SK-N-SH treated with all-trans-retinoic acid at 6 μM for 48 hours (cell line): ENCODE measurements around the gene KIF18B.

ENCODE experiments used
- ATAC-seq: fragments of 200-7000 bp; cut with Tn5 transposase; 3 replicates; pipeline ENCODE4 v1.9.1; 2020; ENCODE audit warnings: mild to moderate bottlenecking, moderate library complexity
- ARNTL ChIP-seq: fragments of 450-650 bp; formaldehyde crosslinking; IDR thresholded peaks from 2 replicates; pipeline ENCODE4 v1.5.0; 2020; ENCODE audit warnings: low read depth, mild to moderate bottlenecking, moderate library complexity, borderline replicate concordance
- BACH2 ChIP-seq: fragments of 250-450 bp; sonication (Bioruptor Pico); IDR thresholded peaks from 2 replicates; pipeline ENCODE4 v1.9.0; 2021; ENCODE audit warnings: mild to moderate bottlenecking, borderline replicate concordance
- CREB5 ChIP-seq: fragments of 250-450 bp; sonication (Bioruptor Pico); IDR thresholded peaks from 2 replicates; pipeline ENCODE4 v1.5.1; 2020; ENCODE audit warnings: low read depth, mild to moderate bottlenecking, moderate library complexity
- CSDC2 ChIP-seq: fragments of 250-450 bp; sonication (Bioruptor Pico); IDR thresholded peaks from 2 replicates; pipeline ENCODE4 v1.5.0; 2020; ENCODE audit warnings: mild to moderate bottlenecking, moderate library complexity
- CSRNP3 ChIP-seq: fragments of 250-450 bp; sonication (Bioruptor Pico); IDR thresholded peaks from 2 replicates; pipeline ENCODE4 v1.5.1; 2021; ENCODE audit warnings: mild to moderate bottlenecking, moderate library complexity
- ESRRG ChIP-seq: fragments of 250-450 bp; sonication (Bioruptor Pico); IDR thresholded peaks from 2 replicates; pipeline ENCODE4 v1.6.1; 2021; ENCODE audit warnings: mild to moderate bottlenecking
- GLIS3 ChIP-seq: fragments of 250-450 bp; sonication (Bioruptor Pico); IDR thresholded peaks from 2 replicates; pipeline ENCODE4 v1.5.0; 2020; ENCODE audit warnings: mild to moderate bottlenecking, moderate library complexity
- ISL1 ChIP-seq: fragments of 250-450 bp; sonication (Bioruptor Pico); IDR thresholded peaks from 2 replicates; pipeline ENCODE4 v2.1.2; 2022; ENCODE audit warnings: mild to moderate bottlenecking, moderate library complexity
- OSR1 ChIP-seq: fragments of 250-450 bp; sonication (Bioruptor Pico); IDR thresholded peaks from 2 replicates; pipeline ENCODE4 v1.8.0; 2022; ENCODE audit warnings: moderate library complexity, mild to moderate bottlenecking, inconsistent platforms
- PATZ1 ChIP-seq: fragments of 250-450 bp; sonication (Bioruptor Pico); IDR thresholded peaks from 2 replicates; pipeline ENCODE4 v1.8.0; 2020; ENCODE audit warnings: mild to moderate bottlenecking, moderate library complexity, borderline replicate concordance
- POU6F1 ChIP-seq: fragments of 250-450 bp; sonication (Bioruptor Pico); IDR thresholded peaks from 2 replicates; pipeline ENCODE4 v1.8.0; 2021; ENCODE audit warnings: low read depth, mild to moderate bottlenecking, moderate library complexity, borderline replicate concordance
- PPARA ChIP-seq: fragments of 250-450 bp; sonication (Bioruptor Pico); IDR thresholded peaks from 2 replicates; pipeline ENCODE4 v1.5.0; 2020; ENCODE audit warnings: mild to moderate bottlenecking, borderline replicate concordance
- RARB ChIP-seq: fragments of 250-450 bp; sonication (Bioruptor Pico); IDR thresholded peaks from 2 replicates; pipeline ENCODE4 v1.8.0; 2021; ENCODE audit warnings: mild to moderate bottlenecking, moderate library complexity
- SNAI2 ChIP-seq: fragments of 250-450 bp; sonication (Bioruptor Pico); IDR thresholded peaks from 2 replicates; pipeline ENCODE4 v1.5.0; 2020; ENCODE audit warnings: mild to moderate bottlenecking, moderate library complexity
- TCF4 ChIP-seq: fragments of 250-450 bp; sonication (Bioruptor Pico); IDR thresholded peaks from 2 replicates; pipeline ENCODE4 v1.8.0; 2021; ENCODE audit warnings: mild to moderate bottlenecking, moderate library complexity, borderline replicate concordance
- TOX ChIP-seq: fragments of 250-450 bp; sonication (Bioruptor Pico); IDR thresholded peaks from 2 replicates; pipeline ENCODE4 v1.8.0; 2021; ENCODE audit warnings: mild to moderate bottlenecking, moderate library complexity, borderline replicate concordance
- TSHZ2 ChIP-seq: fragments of 250-450 bp; sonication (Bioruptor Pico); IDR thresholded peaks from 2 replicates; pipeline ENCODE4 v1.5.0; 2020; ENCODE audit warnings: mild to moderate bottlenecking, moderate library complexity
- ZC3H10 ChIP-seq: fragments of 250-450 bp; sonication (Bioruptor Pico); IDR thresholded peaks from 2 replicates; pipeline ENCODE4 v1.5.1; 2021; ENCODE audit warnings: mild to moderate bottlenecking, moderate library complexity
- ZFP3 ChIP-seq: fragments of 250-450 bp; sonication (Bioruptor Pico); IDR thresholded peaks from 2 replicates; pipeline ENCODE4 v1.5.0; 2020; ENCODE audit warnings: mild to moderate bottlenecking, moderate library complexity
- ZFP30 ChIP-seq: fragments of 450-650 bp; formaldehyde crosslinking; IDR thresholded peaks from 2 replicates; pipeline ENCODE4 v1.5.0; 2022; ENCODE audit warnings: mild to moderate bottlenecking, moderate library complexity
- ZNF565 ChIP-seq: fragments of 450-650 bp; formaldehyde crosslinking; conservative IDR thresholded peaks from 2 replicates; pipeline ENCODE4 v1.5.0; 2020; ENCODE audit warnings: low read depth, mild to moderate bottlenecking, moderate library complexity
- ZNF70 ChIP-seq: fragments of 450-650 bp; formaldehyde crosslinking; IDR thresholded peaks from 2 replicates; pipeline ENCODE4 v1.5.0; 2020; ENCODE audit warnings: mild to moderate bottlenecking, moderate library complexity
- ZNF8 ChIP-seq: fragments of 450-650 bp; formaldehyde crosslinking; IDR thresholded peaks from 2 replicates; pipeline ENCODE4 v1.5.0; 2020; ENCODE audit warnings: mild to moderate bottlenecking, moderate library complexity

The KIF18B gene

GRCh38 chr17:44934745-44935105 is 12.8 kb downstream of the KIF18B start:
- TF ChIP-seq ZC3H10 (CRISPR knock-in tag) (no peak), TCF4 (CRISPR knock-in tag) (no peak), PATZ1 (CRISPR knock-in tag) (no peak), BACH2 (CRISPR knock-in tag) (no peak), ZNF70 (CRISPR knock-in tag) (no peak), ZFP3 (CRISPR knock-in tag) (no peak), ZNF8 (CRISPR knock-in tag) (no peak), RARB (no peak), SNAI2 (CRISPR knock-in tag) (no peak), ESRRG (CRISPR knock-in tag) (no peak)
- ATAC-seq: no peak

GRCh38 chr17:44933824-44934744 is 13.5 kb downstream of the KIF18B start:
- ATAC-seq: no peak
- no peak for TF ChIP-seq PPARA (CRISPR knock-in tag)
- TF ChIP-seq ZC3H10 (CRISPR knock-in tag): no peak
- no peak for TF ChIP-seq TOX (CRISPR knock-in tag)
- TF ChIP-seq ARNTL (CRISPR knock-in tag): no peak
- TF ChIP-seq CSDC2: no peak
- TF ChIP-seq POU6F1 (CRISPR knock-in tag): no peak
- TF ChIP-seq ISL1 (CRISPR knock-in tag): no peak
- TF ChIP-seq SNAI2 (CRISPR knock-in tag): no peak
- no peak for TF ChIP-seq ZNF565 (CRISPR knock-in tag)
- no peak for TF ChIP-seq ZFP30 (CRISPR knock-in tag)
- no peak for TF ChIP-seq OSR1 (CRISPR knock-in tag)
- no peak for TF ChIP-seq CREB5 (CRISPR knock-in tag)
- no peak for TF ChIP-seq ZNF8 (CRISPR knock-in tag)
- TF ChIP-seq BACH2 (CRISPR knock-in tag): no peak
- no peak for TF ChIP-seq ESRRG (CRISPR knock-in tag)
- no peak for TF ChIP-seq ZNF70 (CRISPR knock-in tag)
- no peak for TF ChIP-seq TSHZ2 (CRISPR knock-in tag)

GRCh38 chr17:44932787-44933097 is 14.8 kb downstream of the KIF18B start:
- no peak for ATAC-seq
- no peak for TF ChIP-seq ZNF8 (CRISPR knock-in tag)
- no peak for TF ChIP-seq OSR1 (CRISPR knock-in tag)
- TF ChIP-seq ZFP30 (CRISPR knock-in tag): no peak
- TF ChIP-seq RARB: no peak
- no peak for TF ChIP-seq ZC3H10 (CRISPR knock-in tag)
- no peak for TF ChIP-seq ESRRG (CRISPR knock-in tag)
- no peak for TF ChIP-seq CSDC2
- no peak for TF ChIP-seq TOX (CRISPR knock-in tag)
- no peak for TF ChIP-seq POU6F1 (CRISPR knock-in tag)
- no peak for TF ChIP-seq ARNTL (CRISPR knock-in tag)
- no peak for TF ChIP-seq ISL1 (CRISPR knock-in tag)
- no peak for TF ChIP-seq ZNF565 (CRISPR knock-in tag)
- no peak for TF ChIP-seq SNAI2 (CRISPR knock-in tag)
- no peak for TF ChIP-seq CSRNP3 (CRISPR knock-in tag)
- no peak for TF ChIP-seq BACH2 (CRISPR knock-in tag)
- TF ChIP-seq GLIS3 (CRISPR knock-in tag): no peak
- TF ChIP-seq TCF4 (CRISPR knock-in tag): no peak
